ENCODE results near the gene ADORA2B.

ADORA2B gene

DNA sequence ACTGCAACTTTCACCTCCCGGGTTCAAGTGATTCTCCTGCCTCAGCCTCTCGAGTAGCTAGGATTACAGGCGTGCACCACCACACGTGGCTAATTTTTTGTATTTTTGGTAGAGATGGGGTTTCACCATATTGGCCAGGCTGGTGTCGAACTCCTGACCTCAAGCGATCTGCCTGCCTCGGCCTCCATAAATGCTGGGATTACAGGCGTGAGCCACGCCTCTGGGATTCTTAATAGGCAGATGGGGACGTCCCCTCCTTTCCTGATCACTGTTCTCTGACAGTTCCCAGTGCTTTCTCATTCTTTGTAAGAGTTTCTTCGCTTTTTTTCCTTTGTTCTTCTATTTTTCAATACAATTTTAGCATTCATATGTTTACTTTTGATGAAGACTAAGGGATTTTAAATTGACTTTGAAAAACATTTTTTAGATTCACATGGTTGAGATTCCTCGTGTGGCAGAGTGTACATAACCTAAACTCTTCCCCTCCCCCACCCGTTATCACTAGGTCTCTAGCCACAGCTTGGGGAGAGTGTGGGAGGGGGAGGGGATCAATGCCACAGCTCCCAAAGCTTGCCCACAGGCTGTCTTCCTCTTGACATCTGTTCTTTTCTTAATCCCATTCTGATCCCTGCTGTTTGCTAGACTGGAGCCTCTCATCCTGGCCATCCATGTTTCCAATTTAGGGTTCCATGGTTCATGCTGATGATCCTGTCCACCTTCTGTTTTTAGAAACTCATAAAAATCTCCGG, 11.0 kb downstream of the ADORA2B start:
- Mint-ChIP-seq H3K36me3 (ENCODE audit: low read depth) (no peaks in the 10 kb centered on the region), H3K4me1 (ENCODE audit: low read depth) (peaks cover 19% of the 10 kb centered on the region), H3K4me3 (no peak overlapping the region), H3K27ac (no peak overlapping the region), H3K27me3 (ENCODE audit: low read depth) (peaks cover 52% of the 10 kb centered on the region), H3K9me3 (no peaks in the 10 kb centered on the region)

DNA sequence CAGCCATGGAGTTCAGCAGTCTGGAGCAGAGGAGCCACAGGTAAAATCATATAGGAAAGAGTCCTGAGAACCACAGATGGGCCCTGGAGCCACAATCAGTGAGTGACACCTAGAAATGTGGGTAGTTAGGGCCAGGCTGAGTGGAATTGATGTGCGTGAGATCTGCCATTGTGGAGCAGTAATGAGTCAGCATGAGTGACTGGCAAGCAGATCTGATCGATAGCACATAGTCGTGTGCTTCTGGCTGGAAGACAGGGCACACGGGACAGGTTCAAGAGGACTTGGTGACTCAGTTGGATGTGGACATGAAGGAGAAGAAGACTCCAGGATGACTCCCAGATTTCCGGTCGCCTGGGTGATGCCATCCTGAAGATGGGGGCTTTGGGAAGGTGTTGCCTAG, 12.3 kb downstream of the ADORA2B start:
- Mint-ChIP-seq H3K4me1 (ENCODE audit: low read depth) (peaks cover 19% of the 10 kb centered on the region), H3K36me3 (ENCODE audit: low read depth) (no peaks in the 10 kb centered on the region), H3K27ac (no peak overlapping the region), H3K27me3 (ENCODE audit: low read depth) (peaks cover 58% of the 10 kb centered on the region), H3K9me3 (no peaks in the 10 kb centered on the region), H3K4me3 (no peak overlapping the region)

- no peak overlapping the region for H3K27ac Mint-ChIP-seq
- peaks cover 54% of the 10 kb centered on the region for H3K27me3 Mint-ChIP-seq (ENCODE audit: low read depth)
- H3K36me3 Mint-ChIP-seq (ENCODE audit: low read depth), result no peaks in the 10 kb centered on the region
- no peaks in the 10 kb centered on the region for H3K9me3 Mint-ChIP-seq
- H3K4me3 Mint-ChIP-seq, result no peak overlapping the region
- H3K4me1 Mint-ChIP-seq (ENCODE audit: low read depth), result peaks cover 19% of the 10 kb centered on the region
Observed at GRCh38 chr17:15957608-15958307, 12.8 kb downstream of the ADORA2B start.

- H3K9me3 Mint-ChIP-seq, result no peaks in the 10 kb centered on the region
- no peak overlapping the region for H3K4me3 Mint-ChIP-seq
- no peak overlapping the region for H3K27ac Mint-ChIP-seq
- H3K27me3 Mint-ChIP-seq (ENCODE audit: low read depth), result peaks cover 56% of the 10 kb centered on the region
- H3K36me3 Mint-ChIP-seq (ENCODE audit: low read depth), result no peaks in the 10 kb centered on the region
- peaks cover 18% of the 10 kb centered on the region for H3K4me1 Mint-ChIP-seq (ENCODE audit: low read depth)
Observed at GRCh38 chr17:15958484-15958854, 13.5 kb downstream of the ADORA2B start.

DNA sequence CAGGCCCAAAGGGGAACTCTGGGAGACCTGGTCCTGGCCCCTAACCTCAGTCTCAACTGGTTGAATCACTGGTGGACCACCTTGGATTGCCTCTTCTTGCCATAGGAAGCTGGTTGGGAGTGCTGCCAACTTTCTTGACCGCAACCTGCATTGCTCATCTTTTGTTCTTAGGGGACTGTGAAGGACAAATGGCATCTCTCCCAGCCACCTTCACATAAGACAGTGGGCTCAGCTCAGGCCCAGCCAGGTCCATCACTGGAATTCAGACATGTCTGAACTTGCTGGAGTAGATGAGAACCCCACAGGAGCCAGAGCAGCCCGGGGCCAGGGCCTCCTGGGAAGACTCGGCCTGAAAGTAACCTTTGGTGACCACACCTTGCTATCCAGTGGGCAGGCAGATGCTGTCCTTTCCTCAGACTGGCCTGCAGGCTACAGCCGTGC, 18.8 kb downstream of the ADORA2B start:
- no peaks in the 10 kb centered on the region for H3K9me3 Mint-ChIP-seq
- no peak overlapping the region for H3K27ac Mint-ChIP-seq
- no peaks in the 10 kb centered on the region for H3K36me3 Mint-ChIP-seq (ENCODE audit: low read depth)
- H3K4me1 Mint-ChIP-seq (ENCODE audit: low read depth), result peaks cover 8% of the 10 kb centered on the region
- H3K27me3 Mint-ChIP-seq (ENCODE audit: low read depth), result peaks cover 53% of the 10 kb centered on the region
- no peak overlapping the region for H3K4me3 Mint-ChIP-seq

GRCh38 chr17:15965528-15965927, 20.6 kb downstream of the ADORA2B start:
- H3K4me3 Mint-ChIP-seq, result no peak overlapping the region
- H3K4me1 Mint-ChIP-seq (ENCODE audit: low read depth), result no peaks in the 10 kb centered on the region
- peaks cover 58% of the 10 kb centered on the region for H3K27me3 Mint-ChIP-seq (ENCODE audit: low read depth)
- no peaks in the 10 kb centered on the region for H3K9me3 Mint-ChIP-seq
- no peak overlapping the region for H3K27ac Mint-ChIP-seq
- no peaks in the 10 kb centered on the region for H3K36me3 Mint-ChIP-seq (ENCODE audit: low read depth)

DNA sequence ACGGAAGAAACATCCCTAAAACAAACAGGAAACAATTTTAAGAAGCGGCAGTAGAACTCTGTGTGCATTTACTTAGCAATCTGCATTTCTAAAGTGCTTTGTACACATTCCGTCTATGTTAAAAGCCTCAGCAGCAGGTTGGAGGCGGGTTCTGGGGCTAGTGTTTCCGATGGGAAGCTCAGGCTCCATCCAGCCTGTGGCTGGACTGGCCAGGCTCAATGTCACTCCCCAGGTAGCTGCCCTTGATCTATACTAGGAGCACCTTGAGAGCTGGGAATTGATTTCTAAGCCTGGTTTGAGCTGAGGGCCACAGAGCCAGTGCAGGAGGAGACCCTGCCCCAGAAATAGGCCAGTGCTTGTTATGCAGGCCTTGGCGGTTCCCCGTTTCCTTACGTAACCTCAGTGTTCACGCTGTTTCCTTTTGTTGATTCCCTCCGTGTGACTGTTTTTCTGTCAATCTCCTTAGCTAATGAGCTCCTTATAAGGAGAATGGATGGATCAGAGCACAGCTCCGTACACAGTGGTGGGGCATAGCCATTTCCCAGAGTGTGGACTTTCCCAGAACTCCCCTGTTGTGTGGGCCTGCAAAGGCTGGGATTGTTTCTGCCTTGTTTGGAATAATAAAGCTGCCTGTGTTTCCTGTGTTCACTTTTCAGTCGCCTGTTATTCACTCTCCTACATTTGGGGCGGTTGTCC, 21.4 kb downstream of the ADORA2B start:
- H3K36me3 Mint-ChIP-seq (ENCODE audit: low read depth), result no peaks in the 10 kb centered on the region
- H3K27ac Mint-ChIP-seq, result no peak overlapping the region
- no peak overlapping the region for H3K4me3 Mint-ChIP-seq
- no peaks in the 10 kb centered on the region for H3K9me3 Mint-ChIP-seq
- H3K4me1 Mint-ChIP-seq (ENCODE audit: low read depth), result no peaks in the 10 kb centered on the region
- H3K27me3 Mint-ChIP-seq (ENCODE audit: low read depth), result peaks cover 61% of the 10 kb centered on the region

- peaks cover 58% of the 10 kb centered on the region for H3K27me3 Mint-ChIP-seq (ENCODE audit: low read depth)
- H3K4me3 Mint-ChIP-seq, result no peak overlapping the region
- H3K4me1 Mint-ChIP-seq (ENCODE audit: low read depth), result no peaks in the 10 kb centered on the region
- H3K27ac Mint-ChIP-seq, result no peak overlapping the region
- no peaks in the 10 kb centered on the region for H3K36me3 Mint-ChIP-seq (ENCODE audit: low read depth)
- no peaks in the 10 kb centered on the region for H3K9me3 Mint-ChIP-seq
Observed at GRCh38 chr17:15966879-15967248, 21.9 kb downstream of the ADORA2B start.

GRCh38 chr17:15967706-15968399, 22.9 kb downstream of the ADORA2B start:
- H3K36me3 Mint-ChIP-seq (ENCODE audit: low read depth), result no peaks in the 10 kb centered on the region
- no peaks in the 10 kb centered on the region for H3K9me3 Mint-ChIP-seq
- H3K27me3 Mint-ChIP-seq (ENCODE audit: low read depth), result peaks cover 55% of the 10 kb centered on the region
- no peak overlapping the region for H3K4me3 Mint-ChIP-seq
- H3K4me1 Mint-ChIP-seq (ENCODE audit: low read depth), result no peaks in the 10 kb centered on the region
- no peak overlapping the region for H3K27ac Mint-ChIP-seq

DNA sequence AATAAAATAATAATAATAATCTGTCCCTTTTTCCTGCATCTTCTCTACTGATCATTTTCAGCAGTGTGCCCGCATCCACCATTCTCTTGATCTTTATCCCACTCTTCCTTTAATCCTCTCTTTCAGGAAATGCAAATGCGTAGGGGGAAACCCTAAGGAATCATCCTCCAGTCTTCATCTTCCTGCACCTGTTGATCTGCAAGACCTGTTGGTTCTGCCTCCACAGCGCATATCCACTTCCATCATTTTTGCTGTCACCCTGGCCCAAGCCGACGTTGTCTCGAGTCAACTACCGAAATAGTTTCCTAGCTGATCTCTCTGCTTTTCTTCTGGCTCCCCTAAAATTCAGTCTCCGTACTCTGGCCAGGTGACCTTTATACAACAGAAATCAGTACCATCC, 24.5 kb downstream of the ADORA2B start:
- H3K4me3 Mint-ChIP-seq, result no peak overlapping the region
- H3K4me1 Mint-ChIP-seq (ENCODE audit: low read depth), result no peaks in the 10 kb centered on the region
- no peaks in the 10 kb centered on the region for H3K36me3 Mint-ChIP-seq (ENCODE audit: low read depth)
- H3K27ac Mint-ChIP-seq, result no peak overlapping the region
- peaks cover 42% of the 10 kb centered on the region for H3K27me3 Mint-ChIP-seq (ENCODE audit: low read depth)
- H3K9me3 Mint-ChIP-seq, result no peaks in the 10 kb centered on the region

DNA sequence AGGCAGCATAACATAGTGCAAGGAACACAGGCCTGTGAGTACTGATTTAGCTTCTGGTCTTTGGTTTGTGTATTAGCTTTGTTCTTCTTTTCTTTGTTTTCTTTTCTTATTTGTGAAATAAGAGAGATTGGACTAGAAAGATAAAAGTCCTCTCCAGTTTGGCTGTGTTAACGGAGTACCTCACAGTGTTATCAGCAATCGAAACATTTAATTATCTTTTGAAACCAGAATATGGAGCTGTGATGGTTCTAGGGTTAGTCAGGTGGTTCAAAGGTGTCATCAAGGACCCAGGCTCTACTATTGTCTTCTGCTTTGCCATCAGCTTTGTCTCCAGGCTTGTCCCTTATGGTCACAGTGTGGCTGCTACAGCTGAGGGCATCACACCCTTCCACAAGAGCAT, 25.6 kb downstream of the ADORA2B start:
- Mint-ChIP-seq H3K27me3 (ENCODE audit: low read depth) (peaks cover 36% of the 10 kb centered on the region), H3K27ac (no peak overlapping the region), H3K9me3 (no peaks in the 10 kb centered on the region)

DNA sequence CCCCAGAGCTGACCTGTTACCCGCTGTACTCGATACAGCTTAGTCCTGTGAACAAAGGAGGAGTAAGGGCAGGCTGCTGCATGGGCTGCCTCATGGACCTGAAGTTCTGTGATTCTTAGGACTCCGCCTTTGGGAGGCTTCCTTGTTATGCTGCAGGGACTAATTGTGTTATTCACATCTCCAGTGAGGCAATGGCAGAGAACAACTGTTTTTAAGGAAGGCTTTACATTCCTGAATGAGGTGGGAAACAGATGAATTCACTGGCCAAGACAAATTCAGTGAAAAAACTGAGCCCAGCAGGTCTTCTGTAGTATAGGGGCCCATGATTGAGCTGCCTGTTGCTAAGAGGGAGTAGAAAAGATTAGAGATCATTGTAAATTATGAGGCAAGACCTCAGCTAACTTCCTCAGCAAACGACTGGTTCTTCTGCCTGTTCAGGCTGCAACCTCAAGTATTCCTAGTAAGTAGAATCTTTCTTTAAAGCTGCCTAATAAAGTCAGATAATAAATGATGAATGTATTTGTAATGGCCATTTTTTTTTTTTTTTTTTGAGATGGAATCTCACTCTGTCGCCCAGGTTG, 26.3 kb downstream of the ADORA2B start:
- no peak overlapping the region for H3K27ac Mint-ChIP-seq
- H3K4me1 Mint-ChIP-seq (ENCODE audit: low read depth), result no peaks in the 10 kb centered on the region
- H3K36me3 Mint-ChIP-seq (ENCODE audit: low read depth), result no peaks in the 10 kb centered on the region
- H3K9me3 Mint-ChIP-seq, result no peaks in the 10 kb centered on the region
- no peak overlapping the region for H3K4me3 Mint-ChIP-seq
- H3K27me3 Mint-ChIP-seq (ENCODE audit: low read depth), result peaks cover 32% of the 10 kb centered on the region

More for the DNA sequence above, 25.6 kb downstream of the ADORA2B start:
- Mint-ChIP-seq H3K36me3 (ENCODE audit: low read depth) (no peaks in the 10 kb centered on the region), H3K4me3 (no peak overlapping the region), H3K4me1 (ENCODE audit: low read depth) (no peaks in the 10 kb centered on the region)

- Mint-ChIP-seq H3K4me1 (ENCODE audit: low read depth) (peaks cover under 1% of the 10 kb centered on the region), H3K4me3 (no peak overlapping the region), H3K9me3 (no peaks in the 10 kb centered on the region), H3K27ac (no peak overlapping the region), H3K27me3 (ENCODE audit: low read depth) (peaks cover 27% of the 10 kb centered on the region), H3K36me3 (ENCODE audit: low read depth) (peaks cover 1% of the 10 kb centered on the region)
Observed at GRCh38 chr17:15971882-15972281, 27.0 kb downstream of the ADORA2B start.

DNA sequence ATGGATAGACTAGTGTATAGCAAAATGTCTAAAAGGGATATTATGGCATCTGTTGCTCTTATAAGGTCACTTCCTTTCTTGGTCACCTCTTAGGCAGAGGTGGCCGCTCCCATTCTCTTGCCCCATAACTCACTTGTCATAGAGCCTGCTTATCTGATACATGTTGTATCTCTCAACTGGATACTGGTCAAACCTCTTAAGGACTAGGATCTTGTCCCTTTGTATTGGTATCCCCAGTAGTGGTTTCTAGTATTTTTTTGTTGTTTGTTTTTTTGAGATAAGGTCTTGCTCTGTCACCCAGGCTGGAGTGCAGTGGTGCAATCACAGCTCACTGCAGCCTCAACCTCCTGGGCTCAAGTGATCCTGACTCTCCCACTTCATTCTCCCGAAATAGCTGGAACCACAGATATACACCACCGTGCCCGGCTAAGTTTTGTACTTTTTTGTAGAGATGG, 27.6 kb downstream of the ADORA2B start:
- Mint-ChIP-seq H3K4me3 (no peak overlapping the region), H3K4me1 (ENCODE audit: low read depth) (peaks cover 2% of the 10 kb centered on the region), H3K27ac (no peak overlapping the region), H3K9me3 (no peaks in the 10 kb centered on the region), H3K27me3 (ENCODE audit: low read depth) (peaks cover 27% of the 10 kb centered on the region), H3K36me3 (ENCODE audit: low read depth) (peaks cover 2% of the 10 kb centered on the region)

Data from T-helper 1 cell treated with Interleukin-12 subunit alpha and Interleukin-12 subunit beta and Interleukin-4 antibody, amounts not matched to agents 30 μg/mL and 1 μg/mL, for 36 hours (primary cell).